A673 (cell line): Measurements from ENCODE around the gene DHRS13.

Experiments used
- EZH2 ChIP-seq: fragments of 200-600 bp; sonication (generic); IDR thresholded peaks from 2 replicates; pipeline ENCODE4 v1.6.1; 2017; ENCODE audit warnings: borderline replicate concordance, low read depth, mild to moderate bottlenecking, mixed read lengths, antibody characterized with exemption, low read length; ENCODE audit not compliant: poor library complexity, severe bottlenecking
- TF ChIP-seq, protein P1 (sequence below): fragments of 300-800, 200-600 bp; sonication (generic); conservative IDR thresholded peaks from 2 replicates; pipeline ENCODE4 v1.5.1; 2017; ENCODE audit warnings: low read depth, mild to moderate bottlenecking, antibody characterized with exemption, low read length, moderate library complexity, mixed read lengths

DNA sequence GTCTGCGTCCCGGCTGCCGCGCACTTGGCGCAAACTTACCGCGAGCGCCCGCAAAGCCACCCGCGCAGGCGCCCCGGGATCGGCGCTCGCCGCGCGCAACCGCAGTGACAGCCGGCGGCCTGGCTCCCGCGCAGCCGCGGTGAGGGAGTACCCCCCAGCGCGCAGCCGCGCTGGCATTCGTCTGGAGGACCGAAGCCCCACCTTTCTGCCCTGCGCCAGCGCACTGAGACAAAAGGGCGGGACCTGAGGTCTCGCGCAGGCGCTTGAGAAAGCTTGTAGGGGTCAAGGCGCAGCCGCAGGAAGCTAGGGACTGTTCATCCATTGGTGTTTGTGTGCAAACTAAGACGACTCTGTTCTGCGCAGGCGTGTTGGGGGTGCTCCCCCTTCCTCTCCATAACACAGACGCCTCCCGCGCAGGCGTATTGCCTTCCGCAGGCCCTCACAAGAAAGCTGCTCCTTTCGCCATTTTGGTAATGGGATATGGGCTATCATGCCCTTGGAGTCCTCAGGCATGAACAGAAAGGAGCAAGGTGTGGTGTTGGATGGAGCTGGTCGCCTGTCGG is 48.6 kb upstream of the DHRS13 start, which contains the start of gene PHF12:
- TF ChIP-seq, protein P1, sequence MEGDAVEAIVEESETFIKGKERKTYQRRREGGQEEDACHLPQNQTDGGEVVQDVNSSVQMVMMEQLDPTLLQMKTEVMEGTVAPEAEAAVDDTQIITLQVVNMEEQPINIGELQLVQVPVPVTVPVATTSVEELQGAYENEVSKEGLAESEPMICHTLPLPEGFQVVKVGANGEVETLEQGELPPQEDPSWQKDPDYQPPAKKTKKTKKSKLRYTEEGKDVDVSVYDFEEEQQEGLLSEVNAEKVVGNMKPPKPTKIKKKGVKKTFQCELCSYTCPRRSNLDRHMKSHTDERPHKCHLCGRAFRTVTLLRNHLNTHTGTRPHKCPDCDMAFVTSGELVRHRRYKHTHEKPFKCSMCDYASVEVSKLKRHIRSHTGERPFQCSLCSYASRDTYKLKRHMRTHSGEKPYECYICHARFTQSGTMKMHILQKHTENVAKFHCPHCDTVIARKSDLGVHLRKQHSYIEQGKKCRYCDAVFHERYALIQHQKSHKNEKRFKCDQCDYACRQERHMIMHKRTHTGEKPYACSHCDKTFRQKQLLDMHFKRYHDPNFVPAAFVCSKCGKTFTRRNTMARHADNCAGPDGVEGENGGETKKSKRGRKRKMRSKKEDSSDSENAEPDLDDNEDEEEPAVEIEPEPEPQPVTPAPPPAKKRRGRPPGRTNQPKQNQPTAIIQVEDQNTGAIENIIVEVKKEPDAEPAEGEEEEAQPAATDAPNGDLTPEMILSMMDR = no peak
- no peak for TF ChIP-seq EZH2
